Measurements from ENCODE around the gene SERINC5.

- TF ChIP-seq CTCF (IDR thresholded peaks at IDR 0.05) = no peak
- no peak for TF ChIP-seq POLR2A (IDR thresholded peaks at IDR 0.05)
Measured at GRCh38 chr5:80191991-80192398, 63.9 kb downstream of the SERINC5 start.

Measured in body of pancreas (tissue), 4 donors.